ENCODE results near the gene MAB21L3.

GRCh38 chr1:116110567-116111523 is at the start of gene MAB21L3:
- no peak for TF ChIP-seq FOXK2 (IDR thresholded peaks at IDR 0.05)
- TF ChIP-seq SP1 (IDR thresholded peaks at IDR 0.05), result no peak
- no peak for TF ChIP-seq ZNF384 (IDR thresholded peaks at IDR 0.05)
- no peak for TF ChIP-seq FOXM1 (IDR thresholded peaks at IDR 0.05; ENCODE audit: borderline replicate concordance)
- TF ChIP-seq LEF1 (IDR thresholded peaks at IDR 0.05; ENCODE audit: borderline replicate concordance), result no peak
- no peak for TF ChIP-seq L3MBTL2 (conservative IDR thresholded peaks at IDR 0.05)
- no peak for TF ChIP-seq BHLHE40 (IDR thresholded peaks at IDR 0.05; ENCODE audit: borderline replicate concordance)
- TF ChIP-seq CTBP1 (IDR thresholded peaks at IDR 0.05; ENCODE audit: borderline replicate concordance), result no peak
- no peak for TF ChIP-seq SUZ12 (IDR thresholded peaks at IDR 0.05)
- no peak for TF ChIP-seq ARNT (IDR thresholded peaks at IDR 0.05)
